SK-N-SH (cell line): Measurements from ENCODE around the gene FAM20B.

Source experiments
- POLR2AphosphoS5 ChIP-seq: IDR thresholded peaks from 2 replicates; pipeline ENCODE4 v1.6.1; 2012; ENCODE audit warnings: low read depth, low read length
- SIN3A ChIP-seq: IDR thresholded peaks from 2 replicates; pipeline ENCODE4 v1.6.1; 2012; ENCODE audit warnings: low read depth, mild to moderate bottlenecking, low read length, moderate library complexity, borderline replicate concordance
- TF ChIP-seq, protein P1 (sequence below): IDR thresholded peaks from 2 replicates; pipeline ENCODE4 v1.4.0; 2012; ENCODE audit warnings: low read depth
- TF ChIP-seq, protein P2 (sequence below): IDR thresholded peaks from 2 replicates; pipeline ENCODE4 v1.6.1; 2012; ENCODE audit warnings: mild to moderate bottlenecking, low read depth, low read length, moderate library complexity
- TF ChIP-seq, protein P3 (sequence below): fragments of 200-600 bp; sonication (generic); IDR thresholded peaks from 2 replicates; pipeline ENCODE4 v1.6.1; 2017; ENCODE audit warnings: antibody characterized with exemption, mild to moderate bottlenecking, moderate library complexity

DNA sequence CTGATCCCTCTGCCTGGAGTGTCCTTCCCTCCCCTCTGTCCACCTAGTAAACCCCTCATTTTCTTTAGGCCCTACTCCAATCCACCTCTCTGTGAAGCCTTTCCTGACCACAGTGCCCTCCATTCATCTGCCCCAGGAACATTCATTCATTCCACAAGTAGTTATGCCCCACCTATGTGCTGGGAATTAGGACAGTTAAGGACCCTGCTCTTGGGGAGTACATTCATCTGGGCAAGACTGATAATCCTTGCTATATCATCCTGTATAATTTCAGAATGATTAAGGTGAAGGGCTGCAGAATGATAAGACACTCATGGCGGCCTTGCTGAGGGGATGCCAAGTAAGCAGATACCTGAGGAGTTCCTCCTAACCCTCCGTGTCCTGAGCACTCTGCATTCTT, 10.3 kb upstream of the FAM20B start:
- TF ChIP-seq, protein P1, sequence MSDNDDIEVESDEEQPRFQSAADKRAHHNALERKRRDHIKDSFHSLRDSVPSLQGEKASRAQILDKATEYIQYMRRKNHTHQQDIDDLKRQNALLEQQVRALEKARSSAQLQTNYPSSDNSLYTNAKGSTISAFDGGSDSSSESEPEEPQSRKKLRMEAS, result no peak
- TF ChIP-seq, protein P2, sequence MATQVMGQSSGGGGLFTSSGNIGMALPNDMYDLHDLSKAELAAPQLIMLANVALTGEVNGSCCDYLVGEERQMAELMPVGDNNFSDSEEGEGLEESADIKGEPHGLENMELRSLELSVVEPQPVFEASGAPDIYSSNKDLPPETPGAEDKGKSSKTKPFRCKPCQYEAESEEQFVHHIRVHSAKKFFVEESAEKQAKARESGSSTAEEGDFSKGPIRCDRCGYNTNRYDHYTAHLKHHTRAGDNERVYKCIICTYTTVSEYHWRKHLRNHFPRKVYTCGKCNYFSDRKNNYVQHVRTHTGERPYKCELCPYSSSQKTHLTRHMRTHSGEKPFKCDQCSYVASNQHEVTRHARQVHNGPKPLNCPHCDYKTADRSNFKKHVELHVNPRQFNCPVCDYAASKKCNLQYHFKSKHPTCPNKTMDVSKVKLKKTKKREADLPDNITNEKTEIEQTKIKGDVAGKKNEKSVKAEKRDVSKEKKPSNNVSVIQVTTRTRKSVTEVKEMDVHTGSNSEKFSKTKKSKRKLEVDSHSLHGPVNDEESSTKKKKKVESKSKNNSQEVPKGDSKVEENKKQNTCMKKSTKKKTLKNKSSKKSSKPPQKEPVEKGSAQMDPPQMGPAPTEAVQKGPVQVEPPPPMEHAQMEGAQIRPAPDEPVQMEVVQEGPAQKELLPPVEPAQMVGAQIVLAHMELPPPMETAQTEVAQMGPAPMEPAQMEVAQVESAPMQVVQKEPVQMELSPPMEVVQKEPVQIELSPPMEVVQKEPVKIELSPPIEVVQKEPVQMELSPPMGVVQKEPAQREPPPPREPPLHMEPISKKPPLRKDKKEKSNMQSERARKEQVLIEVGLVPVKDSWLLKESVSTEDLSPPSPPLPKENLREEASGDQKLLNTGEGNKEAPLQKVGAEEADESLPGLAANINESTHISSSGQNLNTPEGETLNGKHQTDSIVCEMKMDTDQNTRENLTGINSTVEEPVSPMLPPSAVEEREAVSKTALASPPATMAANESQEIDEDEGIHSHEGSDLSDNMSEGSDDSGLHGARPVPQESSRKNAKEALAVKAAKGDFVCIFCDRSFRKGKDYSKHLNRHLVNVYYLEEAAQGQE, result no peak
- TF ChIP-seq, protein P3, sequence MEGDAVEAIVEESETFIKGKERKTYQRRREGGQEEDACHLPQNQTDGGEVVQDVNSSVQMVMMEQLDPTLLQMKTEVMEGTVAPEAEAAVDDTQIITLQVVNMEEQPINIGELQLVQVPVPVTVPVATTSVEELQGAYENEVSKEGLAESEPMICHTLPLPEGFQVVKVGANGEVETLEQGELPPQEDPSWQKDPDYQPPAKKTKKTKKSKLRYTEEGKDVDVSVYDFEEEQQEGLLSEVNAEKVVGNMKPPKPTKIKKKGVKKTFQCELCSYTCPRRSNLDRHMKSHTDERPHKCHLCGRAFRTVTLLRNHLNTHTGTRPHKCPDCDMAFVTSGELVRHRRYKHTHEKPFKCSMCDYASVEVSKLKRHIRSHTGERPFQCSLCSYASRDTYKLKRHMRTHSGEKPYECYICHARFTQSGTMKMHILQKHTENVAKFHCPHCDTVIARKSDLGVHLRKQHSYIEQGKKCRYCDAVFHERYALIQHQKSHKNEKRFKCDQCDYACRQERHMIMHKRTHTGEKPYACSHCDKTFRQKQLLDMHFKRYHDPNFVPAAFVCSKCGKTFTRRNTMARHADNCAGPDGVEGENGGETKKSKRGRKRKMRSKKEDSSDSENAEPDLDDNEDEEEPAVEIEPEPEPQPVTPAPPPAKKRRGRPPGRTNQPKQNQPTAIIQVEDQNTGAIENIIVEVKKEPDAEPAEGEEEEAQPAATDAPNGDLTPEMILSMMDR, result no peak
- TF ChIP-seq SIN3A (no peak), POLR2AphosphoS5 (no peak)
